IPS DF 19.7 (cell line): ENCODE measurements around the gene TOPORS.
A peak's percentile ranks its signal among the peaks of the same experiment; 100 is the strongest.
"Not testable (repeated sequence)": the region's sequence is repeated elsewhere in the genome, so short reads cannot be mapped to it uniquely, and the experiment has no call there.

Experiments
- DNase-seq: peaks from one replicate; pipeline ENCODE4 v3.0.0-alpha.2; 2013; ENCODE audit warnings: low read depth, low spot score

TOPORS gene

DNA sequence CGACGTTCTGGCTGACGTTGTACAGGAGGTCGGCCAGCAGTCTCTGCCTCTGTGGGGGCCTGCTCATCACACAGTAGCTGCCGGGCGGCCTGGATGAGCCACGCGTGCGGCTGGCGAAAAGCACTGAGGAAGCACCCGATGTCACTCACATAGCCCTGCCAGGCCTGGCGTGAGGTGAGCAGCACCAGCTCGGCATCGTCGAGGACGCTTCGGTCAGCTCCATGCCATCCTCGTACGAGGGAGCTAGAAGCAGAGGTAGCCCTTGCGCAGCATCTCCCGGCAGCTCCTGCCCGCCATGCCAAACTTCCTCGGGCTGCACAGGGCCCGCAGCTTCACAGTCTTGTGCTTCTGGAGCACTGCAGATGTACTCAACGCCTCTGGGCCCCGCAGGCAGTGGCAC lies 14.4 kb upstream of the TOPORS start:
- DNase-seq = no peak

DNA sequence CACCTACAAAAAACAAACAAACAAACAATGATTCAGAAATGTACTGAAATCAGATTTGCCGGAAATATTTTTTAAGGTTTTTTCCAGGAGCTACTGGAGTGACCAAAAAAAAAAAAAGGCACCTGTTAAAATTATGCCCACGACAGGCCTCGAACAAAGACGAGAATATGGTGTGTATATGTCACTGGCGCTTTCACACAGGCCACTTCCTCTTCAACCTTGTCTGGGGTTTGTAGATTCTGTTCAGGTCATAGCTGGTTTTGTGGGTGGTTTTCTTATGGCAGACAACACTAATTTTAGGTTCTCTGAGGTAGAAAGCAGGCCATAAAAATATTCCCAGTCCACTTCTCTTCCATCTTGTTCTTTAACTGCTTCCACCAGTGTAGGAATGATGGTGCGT lies 13.6 kb upstream of the TOPORS start:
- no peak for DNase-seq

DNA sequence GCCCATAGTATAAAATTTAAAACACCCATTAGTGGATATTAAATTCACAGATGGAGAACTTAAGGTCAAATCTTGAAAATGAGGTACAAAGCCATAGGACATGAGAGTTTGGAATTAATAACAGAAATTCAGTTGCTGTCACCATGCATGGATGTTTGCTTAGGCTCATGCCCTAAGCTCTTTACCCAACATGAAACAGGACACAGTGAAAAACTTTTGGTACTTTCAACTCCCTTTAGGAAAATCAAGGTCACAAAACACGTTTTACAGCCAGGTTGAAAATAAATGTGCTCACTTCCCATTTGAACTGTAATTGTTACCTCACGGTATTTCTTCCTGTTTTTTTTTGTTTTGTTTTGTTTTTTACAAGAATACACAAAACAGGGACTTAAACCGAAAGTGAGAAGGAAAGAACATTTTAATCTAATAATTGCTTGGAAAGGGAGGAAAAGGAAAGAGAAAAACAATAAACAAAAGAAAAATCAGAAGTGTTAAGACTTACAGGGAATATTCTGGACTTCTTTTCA lies 6.1 kb upstream of the TOPORS start:
- DNase-seq = no peak

DNA sequence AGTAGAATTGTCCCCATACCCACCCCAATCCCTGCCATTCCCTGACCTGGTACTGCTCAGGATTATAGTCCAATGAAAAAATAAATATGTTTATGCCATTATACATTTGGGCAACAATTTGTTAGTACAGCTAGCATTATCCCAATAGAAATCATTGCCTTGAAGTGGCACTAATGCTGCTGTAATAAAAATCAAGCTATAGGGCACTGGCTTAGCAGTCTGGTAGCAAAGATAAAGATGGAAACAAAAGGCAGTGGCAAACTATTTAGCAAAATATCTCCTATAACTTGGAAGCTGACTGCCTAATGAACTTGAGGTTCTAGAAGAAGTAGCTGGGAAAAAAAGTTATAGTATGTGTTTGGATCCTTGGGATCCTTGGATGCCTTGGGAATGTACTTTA lies 2.2 kb upstream of the TOPORS start:
- DNase-seq = no peak

DNA sequence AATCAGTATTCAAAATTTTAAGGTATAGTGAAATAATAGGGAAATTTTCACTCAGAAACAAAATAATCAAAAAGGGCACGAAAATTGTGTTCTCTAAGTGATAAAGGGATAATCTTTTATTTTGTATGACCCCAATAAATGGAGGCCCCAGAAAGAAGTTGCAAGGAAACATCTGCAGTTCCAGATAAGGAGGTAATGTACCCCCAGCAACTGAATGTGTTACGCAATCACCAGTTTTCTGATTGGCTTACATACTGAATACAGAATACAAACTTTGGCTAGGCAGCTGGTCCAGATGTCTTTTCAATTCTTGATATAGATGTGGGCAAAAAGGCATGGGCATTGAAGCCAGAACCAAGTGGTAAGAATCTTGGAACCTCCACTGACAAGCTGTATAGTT lies 1.7 kb upstream of the TOPORS start:
- no peak for DNase-seq

DNA sequence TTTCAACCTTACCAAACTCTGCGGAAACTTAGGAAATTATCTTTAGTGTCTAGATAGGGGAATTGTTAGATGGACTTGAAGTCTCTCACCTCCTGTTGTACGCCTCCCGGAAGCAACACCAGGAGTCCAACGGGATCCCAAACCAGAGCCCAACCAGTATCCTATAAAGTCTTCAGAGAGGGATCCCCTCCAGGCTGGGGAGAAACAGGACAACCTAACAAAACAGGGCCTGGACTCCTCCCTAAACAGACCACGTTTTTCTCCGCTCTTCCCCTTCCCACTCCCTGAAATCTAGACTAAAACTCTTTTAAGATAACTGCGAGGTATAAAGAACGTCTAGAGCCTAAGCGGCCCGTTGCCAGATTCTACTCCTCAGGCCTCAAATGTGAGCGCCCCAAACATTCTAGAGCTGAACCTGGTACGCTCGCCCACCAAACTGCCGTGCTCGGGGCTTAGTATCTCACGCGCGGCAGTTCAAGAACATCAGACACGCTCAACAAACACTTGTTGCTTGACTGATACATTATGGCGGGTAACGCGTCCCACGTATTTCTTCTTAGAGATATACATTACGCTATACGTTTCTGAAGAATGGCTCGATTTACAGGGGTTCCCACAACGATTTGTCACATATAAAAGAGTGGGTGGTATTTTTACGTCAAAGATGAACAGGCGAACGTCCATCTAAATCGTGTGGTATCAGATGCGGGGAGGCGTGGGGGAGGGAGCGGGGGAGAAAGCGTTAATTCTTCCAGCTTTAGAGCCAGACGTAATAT lies 922 bp downstream of the TOPORS start:
- DNase-seq = no peak

DNA sequence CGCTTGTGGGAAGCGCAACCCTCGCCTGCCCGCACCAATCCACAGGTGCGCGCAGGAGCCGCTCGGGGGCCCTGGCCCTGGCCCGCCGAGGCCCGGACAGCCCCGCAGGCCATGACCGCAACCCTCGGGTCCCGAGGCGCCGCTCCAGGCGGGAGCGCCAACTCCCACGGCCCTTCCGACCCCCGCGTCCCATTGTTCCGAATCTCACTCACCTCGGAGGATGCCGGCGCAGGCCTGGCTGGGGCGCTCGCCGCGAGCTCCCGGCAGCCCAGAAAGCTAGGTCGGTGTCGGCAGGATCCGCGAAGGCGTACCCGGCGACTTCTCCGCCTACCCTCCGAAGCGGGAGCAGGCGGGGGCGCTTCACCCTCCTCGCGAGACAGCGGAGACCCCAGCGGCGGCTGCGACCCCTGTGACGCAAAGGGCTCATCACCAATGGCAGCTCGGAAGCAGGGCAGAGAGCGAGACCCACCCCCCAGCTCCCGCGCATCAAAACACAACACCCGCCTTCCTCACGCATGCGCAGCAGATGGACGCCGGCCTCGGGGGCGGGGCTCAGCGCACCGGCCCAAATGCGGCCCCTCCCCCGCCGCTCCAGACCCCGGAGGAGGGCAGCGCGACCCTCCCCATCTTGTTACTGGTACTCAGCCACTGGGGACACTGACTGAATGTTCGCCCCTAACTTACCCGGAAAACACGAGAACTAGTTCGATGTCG lies 1.7 kb downstream of the TOPORS start:
- DNase-seq = peak; percentile 84

DNA sequence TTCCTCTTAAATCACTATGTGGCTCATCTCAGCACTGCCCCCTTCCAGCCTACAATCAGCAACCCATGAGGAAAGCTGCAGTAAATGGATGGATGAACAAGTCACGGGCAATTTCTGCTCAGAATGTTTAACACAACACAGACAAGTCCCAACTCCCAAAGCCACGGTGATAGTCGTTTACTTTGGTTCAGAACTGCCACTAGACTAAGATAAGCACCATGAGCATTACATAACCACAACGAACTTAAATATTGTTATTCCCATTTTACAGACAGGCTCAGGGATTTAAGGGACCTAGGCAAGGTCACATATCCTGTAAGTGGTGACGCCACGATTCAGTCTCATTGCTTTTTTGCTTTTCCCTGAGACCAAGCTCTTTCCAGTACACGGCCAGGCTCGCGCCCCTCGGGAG lies 2.2 kb downstream of the TOPORS start:
- DNase-seq = no peak

DNA sequence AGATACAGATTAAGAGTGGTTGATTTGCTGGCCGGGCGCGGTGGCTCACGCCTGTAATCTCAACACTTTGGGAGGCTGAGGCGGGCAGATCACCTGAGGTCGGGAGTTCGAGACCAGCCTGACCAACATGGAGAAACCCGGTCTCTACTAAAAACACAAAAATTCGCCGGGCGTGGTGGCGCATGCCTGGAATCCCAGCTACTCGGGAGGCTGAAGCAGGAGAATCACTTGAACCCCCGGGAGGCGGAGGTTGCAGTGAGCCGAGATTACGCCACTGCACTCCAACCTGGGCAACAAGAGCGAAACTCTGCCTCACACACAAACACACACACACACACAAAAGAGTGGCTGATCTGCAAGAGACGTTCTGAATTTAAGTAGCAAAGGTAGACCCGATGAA lies 4.2 kb downstream of the TOPORS start:
- DNase-seq = not testable (repeated sequence)

DNA sequence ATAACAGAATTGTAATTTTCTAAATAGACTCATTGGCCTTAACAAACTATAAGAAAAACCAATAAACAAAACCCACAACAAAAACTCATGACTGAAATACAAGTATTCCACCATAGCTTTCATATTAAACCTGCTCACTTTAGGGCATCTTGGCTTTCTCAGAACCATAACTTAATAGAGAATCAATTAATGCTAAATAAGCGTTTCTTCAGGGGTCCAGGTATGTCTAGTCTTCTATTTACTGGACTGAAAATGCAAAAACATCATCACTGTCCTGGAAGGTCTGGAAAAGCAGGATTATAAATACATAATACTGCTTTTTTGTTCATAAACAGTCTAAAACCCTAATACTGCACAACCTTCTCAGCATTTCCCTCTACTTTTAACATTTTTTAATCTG lies 6.5 kb downstream of the TOPORS start:
- DNase-seq = no peak

DNA sequence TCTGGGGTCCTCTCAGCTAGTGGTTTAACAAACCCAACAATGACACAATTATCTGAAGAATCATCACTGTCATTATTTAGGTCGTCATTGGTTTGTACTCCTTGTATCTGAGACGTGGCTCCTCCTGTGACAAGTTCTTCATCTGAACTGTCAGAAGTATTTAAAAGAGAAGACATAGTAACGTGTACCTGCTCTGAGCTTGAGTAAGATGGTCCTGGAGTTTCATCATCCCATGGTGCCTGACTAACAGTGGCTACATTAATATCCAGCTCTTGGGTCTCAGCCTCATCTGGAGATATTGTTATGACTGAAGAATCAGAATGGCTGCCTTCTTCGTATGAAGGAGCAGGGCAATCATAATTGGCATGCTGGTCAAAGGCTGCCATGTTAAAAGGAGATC lies 9.3 kb downstream of the TOPORS start:
- no peak for DNase-seq

DNA sequence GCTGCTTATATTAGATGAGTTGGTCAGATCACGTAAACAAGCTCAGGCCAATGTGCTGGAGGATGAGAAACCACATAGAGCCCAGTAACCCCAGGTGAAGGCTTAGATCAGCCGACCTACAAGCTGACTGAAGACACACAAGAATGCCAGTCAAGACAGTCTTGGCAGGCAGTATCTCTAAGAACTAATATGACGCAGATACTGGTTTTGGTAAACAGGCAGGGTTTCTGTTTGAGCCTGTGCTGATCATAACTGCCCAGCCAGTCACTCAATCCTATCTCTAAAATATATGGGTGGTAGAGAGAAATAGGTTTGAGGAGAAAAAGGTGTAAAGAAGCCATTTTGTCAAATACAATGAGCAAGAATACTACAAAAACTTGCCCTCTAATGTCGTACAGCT lies 18.6 kb downstream of the TOPORS start:
- no peak for DNase-seq

DNA sequence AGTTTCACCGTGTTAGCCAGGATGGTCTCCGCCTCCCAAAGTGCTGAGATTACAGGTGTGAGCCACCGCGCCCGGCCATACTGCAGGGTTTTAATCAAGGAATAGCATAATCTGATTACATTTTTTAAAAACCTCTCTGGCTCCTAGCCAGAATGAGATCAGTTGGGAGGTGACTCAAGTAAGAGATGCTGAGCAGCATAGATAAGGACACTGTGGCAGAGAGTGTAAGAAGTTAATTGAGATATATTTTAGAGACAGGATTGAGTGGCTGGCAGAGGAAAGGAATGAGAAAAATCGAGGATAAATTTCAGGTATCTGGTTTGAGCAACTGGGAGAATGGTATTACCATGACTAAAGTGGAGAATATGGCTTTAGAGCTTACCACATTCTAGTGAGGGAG lies 19.1 kb downstream of the TOPORS start:
- DNase-seq = no peak

DNA sequence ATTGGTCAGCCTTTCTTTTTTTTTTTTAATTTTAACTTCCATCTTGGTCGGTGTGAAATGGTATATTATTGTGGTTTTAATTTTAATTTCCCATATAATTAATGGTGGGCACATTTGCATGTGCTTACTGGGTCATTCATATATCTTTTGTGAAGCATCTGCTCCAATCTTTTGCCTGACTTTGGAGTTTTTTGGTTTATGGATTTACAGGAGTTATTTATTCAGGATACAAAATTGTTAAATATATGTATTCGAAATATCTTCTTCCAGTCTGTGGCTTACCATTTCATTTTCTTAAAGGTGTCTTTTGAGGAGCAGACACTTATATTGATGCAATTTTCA lies 25.7 kb downstream of the TOPORS start:
- no peak for DNase-seq

DNA sequence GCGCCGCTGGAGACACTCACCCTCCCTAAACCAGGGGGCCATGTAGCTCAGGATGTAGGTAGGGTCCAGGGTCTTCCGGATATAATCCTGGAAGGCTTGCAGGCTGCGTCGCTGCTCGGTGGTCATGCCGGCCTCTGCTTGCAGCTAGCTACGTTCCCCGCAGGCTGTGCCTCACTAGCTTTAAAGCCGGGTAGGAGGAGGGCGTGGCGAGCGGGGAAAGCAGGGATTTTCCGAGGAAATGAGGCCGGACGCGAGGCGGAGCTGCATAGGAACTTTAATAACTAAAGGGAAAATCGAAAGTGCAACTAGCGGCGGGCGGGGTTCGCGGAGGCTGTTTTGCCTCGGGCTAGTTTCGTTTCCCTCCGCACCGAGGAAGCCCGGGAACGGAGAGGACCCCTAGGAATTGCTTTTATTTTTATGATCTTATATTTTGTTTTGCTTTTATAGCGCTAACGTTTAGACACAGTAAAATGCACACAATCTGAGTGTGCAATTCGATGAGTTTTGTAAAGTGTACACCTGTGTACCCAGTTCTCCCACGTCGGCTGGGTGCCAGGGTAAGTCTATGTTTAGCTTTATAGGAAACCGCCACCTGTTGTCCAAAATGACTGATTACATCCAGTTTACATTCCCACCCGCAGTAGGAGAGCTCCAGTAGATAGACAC lies 26.2 kb downstream of the TOPORS start, which contains the start of gene RIGI:
Gene RIGI (minus strand): TSS at position 156 of the 666 bp plus-strand sequence. CDS start 30 bp downstream, at position 126.
- DNase-seq = no peak

DNA sequence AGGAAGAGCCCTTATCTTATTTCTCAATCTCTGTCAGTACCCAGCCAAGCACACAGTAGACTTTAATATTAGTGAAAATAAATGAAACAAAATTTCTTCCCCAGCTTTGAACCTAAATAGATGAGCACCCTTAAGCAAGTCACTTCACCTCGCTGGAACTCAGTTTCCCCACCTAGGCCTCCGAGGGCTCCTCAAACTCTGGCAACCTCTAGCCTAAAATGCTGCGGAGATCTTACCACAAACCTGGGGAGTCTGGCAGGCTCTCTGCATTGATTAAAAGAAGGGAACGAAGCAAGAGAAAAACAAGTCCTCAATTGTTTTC lies 26.7 kb downstream of the TOPORS start:
- no peak for DNase-seq

DNA sequence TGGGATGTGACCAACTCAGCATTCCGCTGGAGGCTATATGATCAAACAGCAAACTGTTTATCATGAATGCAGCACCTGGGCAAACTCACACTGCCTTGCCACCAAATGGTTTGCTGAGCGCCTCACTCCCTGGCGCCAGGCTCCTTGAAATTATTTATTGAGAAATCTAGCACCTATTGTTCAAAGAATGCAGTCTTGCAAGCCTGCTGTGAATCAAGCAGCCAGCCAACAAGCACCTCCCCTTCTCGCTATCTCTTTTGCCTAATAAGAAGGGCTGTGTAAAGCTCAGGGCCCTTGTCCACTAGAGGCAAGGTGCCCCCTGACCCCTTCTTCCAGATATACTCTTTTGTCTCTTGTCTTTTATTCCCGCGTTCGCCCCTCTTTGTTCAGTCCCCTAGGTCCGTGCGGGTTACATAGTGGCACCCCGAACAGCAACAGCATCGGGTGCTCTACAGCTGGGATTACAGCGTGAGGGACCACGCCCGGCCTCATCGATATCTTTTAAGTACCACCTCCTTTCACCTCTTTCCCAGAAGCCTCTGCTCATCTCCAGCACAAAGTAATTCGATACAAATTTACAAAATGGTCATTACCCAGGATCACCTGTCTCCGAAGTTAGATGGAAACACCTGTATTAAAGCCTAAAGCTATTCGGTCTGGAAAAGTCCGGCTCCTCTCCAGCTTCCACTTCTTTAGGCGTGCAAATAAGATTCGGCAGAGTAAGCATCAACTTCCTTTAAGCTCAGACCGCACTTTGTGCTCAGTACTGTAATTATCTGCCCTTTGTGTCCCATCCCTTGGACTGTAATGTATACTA lies 27.3 kb downstream of the TOPORS start:
- DNase-seq = no peak

DNA sequence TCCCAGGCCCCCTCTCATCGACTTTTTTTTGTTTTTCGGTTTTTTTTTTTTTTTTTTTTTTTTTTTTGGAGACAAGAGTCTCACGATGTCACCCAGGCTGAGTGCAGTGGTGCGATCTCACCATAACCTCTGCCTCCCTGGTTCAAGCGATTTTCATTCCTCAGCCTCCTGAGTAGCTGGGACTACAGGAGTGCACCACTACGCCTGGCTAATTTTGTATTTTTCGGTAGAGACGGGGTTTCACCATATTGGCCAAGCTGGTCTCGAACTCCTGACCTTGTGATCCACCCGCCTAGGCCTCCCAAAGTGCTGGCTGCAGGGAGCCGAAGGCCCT lies 27.9 kb downstream of the TOPORS start:
- DNase-seq = not testable (repeated sequence)

DNA sequence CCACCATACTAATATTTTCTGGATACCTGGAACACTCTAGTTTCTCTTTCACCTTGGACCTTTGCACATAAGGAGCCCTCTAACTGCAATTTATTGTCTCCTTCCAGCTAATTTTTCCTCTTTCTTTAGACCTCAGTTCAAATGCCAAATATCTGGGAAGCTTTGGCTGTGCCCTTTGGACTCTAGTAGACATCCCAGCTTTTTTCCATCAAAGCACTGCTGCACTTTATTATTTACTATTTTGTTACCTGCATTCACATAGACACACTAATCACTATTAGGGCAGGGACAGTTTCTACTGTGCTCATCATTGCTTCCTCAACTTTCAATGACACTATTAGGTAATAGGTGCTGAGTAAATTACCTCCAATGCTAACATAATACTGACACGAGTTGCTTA lies 28.5 kb downstream of the TOPORS start:
- no peak for DNase-seq

DNA sequence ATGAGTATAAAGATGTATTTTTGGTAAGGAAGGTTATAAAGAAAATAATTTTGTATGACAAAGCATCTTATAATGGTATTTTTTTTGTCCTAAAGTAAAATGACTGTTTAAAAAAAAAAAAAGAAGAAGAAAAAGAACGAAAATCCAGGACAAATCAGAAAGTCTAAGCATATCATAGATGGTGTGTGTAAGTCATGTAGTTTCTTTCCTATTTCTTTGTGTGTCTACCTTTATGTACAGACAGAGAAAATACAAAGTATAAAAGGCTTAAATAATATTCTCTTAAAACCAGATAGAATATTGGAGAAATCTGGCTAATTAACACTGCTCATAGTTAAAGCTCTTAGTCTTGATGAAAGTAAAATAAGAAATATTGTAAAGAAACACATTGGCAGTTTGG lies 34.1 kb downstream of the TOPORS start:
- DNase-seq = no peak

DNA sequence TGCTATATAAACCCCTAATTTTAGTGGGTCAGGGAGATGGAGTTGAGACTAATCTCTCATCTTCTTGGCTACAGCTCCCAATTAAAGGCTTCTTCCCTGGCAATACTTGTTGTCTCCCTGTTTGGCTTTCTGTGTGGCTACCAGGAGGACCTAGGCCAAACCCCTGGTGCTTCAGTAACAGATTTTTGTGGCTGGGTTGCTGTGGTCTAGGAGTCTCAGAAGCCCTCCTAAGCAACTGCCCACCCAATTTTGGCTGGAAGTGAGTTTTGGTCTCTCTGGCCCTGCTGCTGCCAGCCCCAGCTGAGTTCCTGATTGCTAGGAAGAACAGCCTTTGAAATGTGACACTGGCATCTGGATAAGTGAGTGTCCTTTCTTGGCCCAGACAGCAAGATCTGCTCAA lies 36.1 kb downstream of the TOPORS start:
- DNase-seq = no peak

DNA sequence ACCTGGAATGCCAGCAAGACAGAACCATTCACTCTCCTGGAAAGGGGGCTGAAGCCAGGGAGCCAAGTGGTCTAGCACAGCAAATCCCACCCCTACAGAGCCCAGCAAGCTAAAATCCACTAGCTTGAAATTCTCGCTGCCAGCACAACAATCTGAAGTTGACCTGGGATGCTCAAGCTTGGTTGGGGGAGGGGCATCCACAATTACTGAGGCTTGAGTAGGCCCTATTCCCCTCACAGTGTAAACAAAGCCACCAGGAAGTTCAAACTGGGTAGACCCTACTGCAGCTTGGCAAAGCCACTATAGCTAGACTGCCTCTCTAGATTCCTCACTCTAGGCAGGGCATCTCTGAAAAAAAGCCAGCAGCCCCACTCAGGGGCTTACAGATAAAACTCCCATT lies 43.7 kb downstream of the TOPORS start:
- no peak for DNase-seq
